ENCODE results near the gene POU4F1. TPM values are rescaled to one million over a fixed set of nuclear protein-coding genes. Genes with fewer than 3 reads are reported as not detected.
A peak's percentile ranks its signal among the peaks of the same experiment; 100 is the strongest.

Gene POU4F1
- total and polyA plus RNA-seq, 2 of the 13 experiments (the other 11 are each of a cell fraction or from before 2014, with no cell fraction given) = 1.0 to 1.1 TPM

DNA sequence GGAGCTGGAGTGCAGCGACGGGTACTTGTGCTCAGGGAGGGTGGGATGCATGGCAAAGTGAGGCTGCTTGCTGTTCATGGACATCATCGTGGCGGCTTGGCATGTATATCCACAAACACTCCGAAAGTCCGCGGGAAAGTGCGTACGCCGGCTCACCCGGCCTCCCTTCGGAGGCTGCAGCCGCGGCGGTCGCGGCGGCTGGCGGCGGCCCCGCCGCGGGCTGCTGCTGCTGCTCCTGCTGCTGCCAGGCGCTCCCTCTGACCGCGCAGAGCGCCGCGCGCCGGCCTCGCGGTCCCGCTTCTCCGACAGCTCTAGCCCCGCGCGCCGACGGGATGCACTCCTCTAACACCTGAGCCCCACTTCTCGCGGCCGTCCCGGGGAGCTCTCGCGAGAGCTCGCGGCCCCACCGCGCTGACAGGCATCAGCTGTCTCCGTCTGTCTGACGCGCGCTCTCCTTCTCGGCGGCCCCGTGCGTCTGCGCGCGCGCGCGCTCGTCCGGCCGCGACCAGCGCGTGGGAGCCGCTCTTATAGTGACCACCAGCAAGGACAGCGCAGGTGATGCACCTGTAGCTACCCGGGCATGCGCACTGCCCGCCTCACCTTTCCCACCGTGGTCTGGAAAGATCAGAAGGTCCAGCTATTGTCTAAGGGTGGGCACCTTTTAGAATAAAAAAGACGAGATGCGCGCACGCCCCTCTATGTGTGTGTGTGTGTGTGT lies at the start of gene POU4F1 (continued):
- TF ChIP-seq ZNF572 (CRISPR knock-in tag; IDR thresholded peaks at IDR 0.05) (no peak), RXRB (CRISPR knock-in tag; IDR thresholded peaks at IDR 0.05; ENCODE audit: borderline replicate concordance) (peak; percentile 33; the same call in 1 of the 2 replicates), ADNP (CRISPR knock-in tag; IDR thresholded peaks at IDR 0.05) (no peak), ZNF556 (CRISPR knock-in tag; IDR thresholded peaks at IDR 0.05; ENCODE audit: borderline replicate concordance) (no peak), CENPT (CRISPR knock-in tag; IDR thresholded peaks at IDR 0.05; ENCODE audit: low read depth) (no peak; the same call in 1 of the 2 replicates), TGIF2 (CRISPR knock-in tag; IDR thresholded peaks at IDR 0.05) (no peak), CHD2 (IDR thresholded peaks at IDR 0.05; ENCODE audit: low read depth, low read length) (peak; percentile 94), RFXAP (CRISPR knock-in tag; IDR thresholded peaks at IDR 0.05; ENCODE audit: borderline replicate concordance) (no peak), ZBTB7A (CRISPR knock-in tag; IDR thresholded peaks at IDR 0.05) (no peak), TBL1XR1 (IDR thresholded peaks at IDR 0.05; ENCODE audit: borderline replicate concordance, low read length, partially characterized antibody) (no peak), POGZ (CRISPR knock-in tag; IDR thresholded peaks at IDR 0.05) (peak; percentile 68), ZSCAN25 (CRISPR knock-in tag; IDR thresholded peaks at IDR 0.05) (no peak), SOX13 (IDR thresholded peaks at IDR 0.05) (no peak), SOX13 (CRISPR knock-in tag; conservative IDR thresholded peaks at IDR 0.05 in 1 of 2, IDR thresholded peaks at IDR 0.05 in 1 of 2) (peak in 1 of 2 experiments; percentile 25; a peak in 1 of 4 replicates), SYNCRIP (IDR thresholded peaks at IDR 0.05; ENCODE audit: insufficient read depth, low read depth, low read length) (no peak), SKI (IDR thresholded peaks at IDR 0.05; ENCODE audit: partially characterized antibody) (no peak), NFIB (CRISPR knock-in tag; IDR thresholded peaks at IDR 0.05; ENCODE audit: borderline replicate concordance) (no peak), SIN3A (IDR thresholded peaks at IDR 0.05; ENCODE audit: borderline replicate concordance, low read depth, low read length) (0 out of 2 replicates have a peak, but pooled peaks have one; percentile 42), PRMT3 (CRISPR knock-in tag; IDR thresholded peaks at IDR 0.05; ENCODE audit: borderline replicate concordance, low read depth) (no peak), ZNF747 (CRISPR knock-in tag; IDR thresholded peaks at IDR 0.05; ENCODE audit: borderline replicate concordance) (0 out of 2 replicates have a peak, but pooled peaks have one; percentile 38)
- TF ChIP-seq, protein P1, sequence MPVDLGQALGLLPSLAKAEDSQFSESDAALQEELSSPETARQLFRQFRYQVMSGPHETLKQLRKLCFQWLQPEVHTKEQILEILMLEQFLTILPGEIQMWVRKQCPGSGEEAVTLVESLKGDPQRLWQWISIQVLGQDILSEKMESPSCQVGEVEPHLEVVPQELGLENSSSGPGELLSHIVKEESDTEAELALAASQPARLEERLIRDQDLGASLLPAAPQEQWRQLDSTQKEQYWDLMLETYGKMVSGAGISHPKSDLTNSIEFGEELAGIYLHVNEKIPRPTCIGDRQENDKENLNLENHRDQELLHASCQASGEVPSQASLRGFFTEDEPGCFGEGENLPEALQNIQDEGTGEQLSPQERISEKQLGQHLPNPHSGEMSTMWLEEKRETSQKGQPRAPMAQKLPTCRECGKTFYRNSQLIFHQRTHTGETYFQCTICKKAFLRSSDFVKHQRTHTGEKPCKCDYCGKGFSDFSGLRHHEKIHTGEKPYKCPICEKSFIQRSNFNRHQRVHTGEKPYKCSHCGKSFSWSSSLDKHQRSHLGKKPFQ (CRISPR knock-in tag; IDR thresholded peaks at IDR 0.05; ENCODE audit: insufficient replicate concordance) = no peak
- TF ChIP-seq, protein P2, sequence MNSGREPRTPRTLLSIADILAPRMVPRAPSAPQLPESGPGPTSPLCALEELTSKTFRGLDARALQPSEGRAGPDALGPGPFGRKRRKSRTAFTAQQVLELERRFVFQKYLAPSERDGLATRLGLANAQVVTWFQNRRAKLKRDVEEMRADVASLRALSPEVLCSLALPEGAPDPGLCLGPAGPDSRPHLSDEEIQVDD (CRISPR knock-in tag; IDR thresholded peaks at IDR 0.05; ENCODE audit: borderline replicate concordance) = peak; percentile 68; the same call in 1 of the 2 replicates
- TF ChIP-seq, protein P3, sequence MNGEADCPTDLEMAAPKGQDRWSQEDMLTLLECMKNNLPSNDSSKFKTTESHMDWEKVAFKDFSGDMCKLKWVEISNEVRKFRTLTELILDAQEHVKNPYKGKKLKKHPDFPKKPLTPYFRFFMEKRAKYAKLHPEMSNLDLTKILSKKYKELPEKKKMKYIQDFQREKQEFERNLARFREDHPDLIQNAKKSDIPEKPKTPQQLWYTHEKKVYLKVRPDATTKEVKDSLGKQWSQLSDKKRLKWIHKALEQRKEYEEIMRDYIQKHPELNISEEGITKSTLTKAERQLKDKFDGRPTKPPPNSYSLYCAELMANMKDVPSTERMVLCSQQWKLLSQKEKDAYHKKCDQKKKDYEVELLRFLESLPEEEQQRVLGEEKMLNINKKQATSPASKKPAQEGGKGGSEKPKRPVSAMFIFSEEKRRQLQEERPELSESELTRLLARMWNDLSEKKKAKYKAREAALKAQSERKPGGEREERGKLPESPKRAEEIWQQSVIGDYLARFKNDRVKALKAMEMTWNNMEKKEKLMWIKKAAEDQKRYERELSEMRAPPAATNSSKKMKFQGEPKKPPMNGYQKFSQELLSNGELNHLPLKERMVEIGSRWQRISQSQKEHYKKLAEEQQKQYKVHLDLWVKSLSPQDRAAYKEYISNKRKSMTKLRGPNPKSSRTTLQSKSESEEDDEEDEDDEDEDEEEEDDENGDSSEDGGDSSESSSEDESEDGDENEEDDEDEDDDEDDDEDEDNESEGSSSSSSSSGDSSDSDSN (CRISPR knock-in tag; IDR thresholded peaks at IDR 0.05) = 0 out of 2 replicates have a peak, but pooled peaks have one; percentile 33
- TF ChIP-seq, protein P4, sequence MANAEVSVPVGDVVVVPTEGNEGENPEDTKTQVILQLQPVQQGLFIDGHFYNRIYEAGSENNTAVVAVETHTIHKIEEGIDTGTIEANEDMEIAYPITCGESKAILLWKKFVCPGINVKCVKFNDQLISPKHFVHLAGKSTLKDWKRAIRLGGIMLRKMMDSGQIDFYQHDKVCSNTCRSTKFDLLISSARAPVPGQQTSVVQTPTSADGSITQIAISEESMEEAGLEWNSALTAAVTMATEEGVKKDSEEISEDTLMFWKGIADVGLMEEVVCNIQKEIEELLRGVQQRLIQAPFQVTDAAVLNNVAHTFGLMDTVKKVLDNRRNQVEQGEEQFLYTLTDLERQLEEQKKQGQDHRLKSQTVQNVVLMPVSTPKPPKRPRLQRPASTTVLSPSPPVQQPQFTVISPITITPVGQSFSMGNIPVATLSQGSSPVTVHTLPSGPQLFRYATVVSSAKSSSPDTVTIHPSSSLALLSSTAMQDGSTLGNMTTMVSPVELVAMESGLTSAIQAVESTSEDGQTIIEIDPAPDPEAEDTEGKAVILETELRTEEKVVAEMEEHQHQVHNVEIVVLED (CRISPR knock-in tag; IDR thresholded peaks at IDR 0.05; ENCODE audit: borderline replicate concordance) = peak; percentile 33; the same call in 1 of the 2 replicates
